ENCODE results near the gene GRAMD1A. TPM values are rescaled to one million over a fixed set of nuclear protein-coding genes. Genes with fewer than 3 reads are reported as not detected.

GRAMD1A gene
- total and polyA plus RNA-seq, 9 of the 15 experiments (the other 6 are each of a cell fraction or from before 2014, with no cell fraction given), result 1.4 to 63.8 (median 38.5) TPM

GRCh38 chr19:35062942-35063341 lies 62.8 kb downstream of the GRAMD1A start:
- H3K27me3 ChIP-seq (ENCODE audit: control insufficient read depth in 2 of 2, insufficient read depth in 2 of 2, low read length in 2 of 2), result peaks cover 2 to 20% of the 10 kb centered on the region in 2 experiments; a peak in 2 of 5 replicates
- FAIRE-seq (no peak), ATAC-seq (no peak), DNase-seq (ENCODE audit: extremely low read depth in 1 of 4, low spot score in 3 of 4) (no peak)
- ChIA-PET CTCF (ENCODE audit: low intra/inter-chr PET ratio) (no interaction called here), POLR2A (interaction anchor here (0.9 kb wide), 1 partner anchor 11 kb away, joined by 3 read pairs; no protein-coding TSS in a partner anchor)
- H3K9me1 ChIP-seq (ENCODE audit: control insufficient read depth, insufficient read depth, low read length), result no peaks in the 10 kb centered on the region
- in situ Hi-C loops (cut with MboI), result no loop called here
- 7% methylated on average over 7 of the region's 7 CpGs for WGBS (ENCODE audit: insufficient coverage, low coverage, missing lambda C conversion rate)
- no peak overlapping the region for H3K4me3 ChIP-seq
- BruUV-seq (replicated peaks), result no TSS peak
- H3K9me3 ChIP-seq (replicated peaks; ENCODE audit: control insufficient read depth, insufficient read depth, low read depth, low read length), result no peaks in the 10 kb centered on the region
- intact Hi-C loops (cut with micrococcal nuclease), result no loop called here
- peaks cover 0 to 18% of the 10 kb centered on the region in 2 experiments; a peak in 3 of 5 replicates for H3K4me1 ChIP-seq (replicated peaks in 1 of 2; ENCODE audit: control insufficient read depth in 2 of 2, insufficient read depth in 2 of 2, low read length in 2 of 2)
- TF ChIP-seq PRPF4 (IDR thresholded peaks at IDR 0.05; ENCODE audit: insufficient read depth, low read depth, low read length, poor library complexity, severe bottlenecking) (no peak), SRSF1 (IDR thresholded peaks at IDR 0.05; ENCODE audit: low read depth, low read length) (no peak), HDAC3 (IDR thresholded peaks at IDR 0.05; ENCODE audit: borderline replicate concordance, partially characterized antibody) (no peak), SETDB1 (IDR thresholded peaks at IDR 0.05; ENCODE audit: low read length) (no peak), U2AF2 (optimal IDR thresholded peaks at IDR 0.05; ENCODE audit: low read depth, low read length) (no peak), ZNF589 (CRISPR knock-in tag; IDR thresholded peaks at IDR 0.05; ENCODE audit: low read depth) (no peak), ZNF282 (CRISPR knock-in tag; IDR thresholded peaks at IDR 0.05) (no peak), SMAD3 (CRISPR knock-in tag; conservative IDR thresholded peaks at IDR 0.05) (no peak), NFRKB (IDR thresholded peaks at IDR 0.05; ENCODE audit: low read depth) (no peak), ZNF41 (CRISPR knock-in tag; conservative IDR thresholded peaks at IDR 0.05) (no peak), POLR2H (tag; IDR thresholded peaks at IDR 0.05; ENCODE audit: low read depth) (no peak)
- no peaks in the 10 kb centered on the region for H3K79me2 ChIP-seq (ENCODE audit: control insufficient read depth, insufficient read depth, low read length)
- no peaks in the 10 kb centered on the region for H4K20me1 ChIP-seq (replicated peaks; ENCODE audit: control insufficient read depth, insufficient read depth, low read length)
- no peak overlapping the region for H2AFZ ChIP-seq (ENCODE audit: low read depth, low read length)
- no peak overlapping the region for H3K4me2 ChIP-seq (ENCODE audit: insufficient read depth, low read length)
- H3K27ac ChIP-seq (ENCODE audit: extremely low read depth, low read depth, low read length), result no peak overlapping the region
- H3K9ac ChIP-seq (ENCODE audit: insufficient read depth in 1 of 2, low read depth in 2 of 2, low read length in 2 of 2), result no peak overlapping the region
- no peaks in the 10 kb centered on the region for H3K36me3 ChIP-seq (ENCODE audit: control insufficient read depth, insufficient read depth, low read length)
